ENCODE data around the gene SMIM8. TPM values are rescaled to one million over a fixed set of nuclear protein-coding genes. Genes with fewer than 3 reads are reported as not detected.

SMIM8 gene
- total and polyA plus RNA-seq, 10 of the 15 experiments (the other 5 are each of a cell fraction or from before 2014, with no cell fraction given): 6.2 to 45.8 (median 10.4) TPM

- Histone ChIP-seq H3K27me3 (replicated peaks in 1 of 2; ENCODE audit: control insufficient read depth in 2 of 2, insufficient read depth in 2 of 2, low read length in 1 of 2) (no peaks in the 10 kb centered on the region), H3K4me3 (no peak overlapping the region), H3K27ac (ENCODE audit: control insufficient read depth, insufficient read depth) (no peak overlapping the region), H2AFZ (ENCODE audit: control insufficient read depth, low read depth, low read length) (no peak overlapping the region), H3K4me2 (ENCODE audit: control insufficient read depth, insufficient read depth) (no peak overlapping the region), H3K9ac (ENCODE audit: control insufficient read depth, insufficient read depth, low read length) (no peak overlapping the region), H3K36me3 (ENCODE audit: control insufficient read depth in 2 of 2, insufficient read depth in 2 of 2, low read length in 1 of 2) (no peaks in the 10 kb centered on the region), H3K9me3 (replicated peaks; ENCODE audit: control insufficient read depth, insufficient read depth, low read length) (no peaks in the 10 kb centered on the region), H3K79me2 (ENCODE audit: control insufficient read depth, insufficient read depth, low read length) (no peaks in the 10 kb centered on the region), H3K4me1 (ENCODE audit: control insufficient read depth, insufficient read depth, low read length) (no peaks in the 10 kb centered on the region), H4K20me1 (ENCODE audit: control insufficient read depth, insufficient read depth) (no peaks in the 10 kb centered on the region)
- BruUV-seq (replicated peaks): no TSS peak
- no peak for ATAC-seq
- no peak for DNase-seq (ENCODE audit: low read depth, low spot score)
- TF ChIP-seq CHD2 (IDR thresholded peaks at IDR 0.05; ENCODE audit: borderline replicate concordance, low read depth, low read length) (no peak), NR2F1 (conservative IDR thresholded peaks at IDR 0.05) (no peak), NR2C1 (IDR thresholded peaks at IDR 0.05) (no peak), TCF3 (IDR thresholded peaks at IDR 0.05; ENCODE audit: borderline replicate concordance, insufficient read depth, low read depth, low read length) (no peak)
- no peak for FAIRE-seq
- ChIA-PET SMC1A (ENCODE audit: uncharacterized antibody, unreplicated experiment) (no interaction called here), POLR2A (no interaction called here), RAD21 (ENCODE audit: unreplicated experiment) (no interaction called here), CTCF (no interaction called here)
- in situ Hi-C loops (cut with MboI): no loop called here
- intact Hi-C loops (cut with micrococcal nuclease; ENCODE audit: unreplicated experiment): no loop called here
Measured at GRCh38 chr6:87350516-87350915, 28.1 kb downstream of the SMIM8 start.

GRCh38 chr6:87351583-87351982 lies 29.2 kb downstream of the SMIM8 start:
- in situ Hi-C loops (cut with MboI): no loop called here
- SMC1A ChIA-PET (ENCODE audit: uncharacterized antibody, unreplicated experiment): no interaction called here
- 90% methylated on average over 1 of the region's 1 CpG for WGBS (ENCODE audit: insufficient coverage, insufficient replicate concordance, low lambda C conversion rate, missing lambda C conversion rate)
- no peaks in the 10 kb centered on the region for H3K79me2 ChIP-seq (ENCODE audit: control insufficient read depth, insufficient read depth, low read length)
- H3K36me3 ChIP-seq (ENCODE audit: control insufficient read depth in 2 of 2, insufficient read depth in 2 of 2, low read length in 1 of 2): no peaks in the 10 kb centered on the region
- FAIRE-seq: no peak
- DNase-seq (ENCODE audit: low read depth, low spot score): no peak
- POLR2A ChIA-PET: interaction anchor here (0.6 kb wide), 1 partner anchor 290 kb away, joined by 9 read pairs; no protein-coding TSS in a partner anchor
- RAD21 ChIA-PET (ENCODE audit: unreplicated experiment): no interaction called here
- no peak overlapping the region for H3K27ac ChIP-seq (ENCODE audit: control insufficient read depth, insufficient read depth)
- no peaks in the 10 kb centered on the region for H3K4me1 ChIP-seq (ENCODE audit: control insufficient read depth, insufficient read depth, low read length)
- CTCF ChIA-PET: no interaction called here
- intact Hi-C loops (cut with micrococcal nuclease; ENCODE audit: unreplicated experiment): no loop called here
- no peak overlapping the region for H3K4me2 ChIP-seq (ENCODE audit: control insufficient read depth, insufficient read depth)
- no peaks in the 10 kb centered on the region for H3K9me3 ChIP-seq (replicated peaks; ENCODE audit: control insufficient read depth, insufficient read depth, low read length)
- H3K4me3 ChIP-seq: no peak overlapping the region
- ATAC-seq: no peak
- no peaks in the 10 kb centered on the region for H3K27me3 ChIP-seq (replicated peaks in 1 of 2; ENCODE audit: control insufficient read depth in 2 of 2, insufficient read depth in 2 of 2, low read length in 1 of 2)
- BruUV-seq (replicated peaks): no TSS peak
- H2AFZ ChIP-seq (ENCODE audit: control insufficient read depth, low read depth, low read length): no peak overlapping the region
- no peak overlapping the region for H3K9ac ChIP-seq (ENCODE audit: control insufficient read depth, insufficient read depth, low read length)
- no peaks in the 10 kb centered on the region for H4K20me1 ChIP-seq (ENCODE audit: control insufficient read depth, insufficient read depth)
- TF ChIP-seq CTCF (IDR thresholded peaks at IDR 0.05 in 2 of 3, conservative IDR thresholded peaks at IDR 0.05 in 1 of 3; ENCODE audit: control insufficient read depth in 2 of 3, extremely low read depth in 1 of 3, insufficient read depth in 1 of 3, low read depth in 3 of 3, low read length in 3 of 3): no peak
- TF ChIP-seq ZZZ3 (IDR thresholded peaks at IDR 0.05; ENCODE audit: control insufficient read depth, insufficient read length, low read depth): no peak
- TF ChIP-seq, protein P1, sequence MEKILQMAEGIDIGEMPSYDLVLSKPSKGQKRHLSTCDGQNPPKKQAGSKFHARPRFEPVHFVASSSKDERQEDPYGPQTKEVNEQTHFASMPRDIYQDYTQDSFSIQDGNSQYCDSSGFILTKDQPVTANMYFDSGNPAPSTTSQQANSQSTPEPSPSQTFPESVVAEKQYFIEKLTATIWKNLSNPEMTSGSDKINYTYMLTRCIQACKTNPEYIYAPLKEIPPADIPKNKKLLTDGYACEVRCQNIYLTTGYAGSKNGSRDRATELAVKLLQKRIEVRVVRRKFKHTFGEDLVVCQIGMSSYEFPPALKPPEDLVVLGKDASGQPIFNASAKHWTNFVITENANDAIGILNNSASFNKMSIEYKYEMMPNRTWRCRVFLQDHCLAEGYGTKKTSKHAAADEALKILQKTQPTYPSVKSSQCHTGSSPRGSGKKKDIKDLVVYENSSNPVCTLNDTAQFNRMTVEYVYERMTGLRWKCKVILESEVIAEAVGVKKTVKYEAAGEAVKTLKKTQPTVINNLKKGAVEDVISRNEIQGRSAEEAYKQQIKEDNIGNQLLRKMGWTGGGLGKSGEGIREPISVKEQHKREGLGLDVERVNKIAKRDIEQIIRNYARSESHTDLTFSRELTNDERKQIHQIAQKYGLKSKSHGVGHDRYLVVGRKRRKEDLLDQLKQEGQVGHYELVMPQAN (conservative IDR thresholded peaks at IDR 0.05): no peak
- no peak for TF ChIP-seq RB1 (IDR thresholded peaks at IDR 0.05; ENCODE audit: borderline replicate concordance)
- TF ChIP-seq MEF2B (IDR thresholded peaks at IDR 0.05; ENCODE audit: partially characterized antibody, poor library complexity, severe bottlenecking): no peak
- TF ChIP-seq, protein P2, sequence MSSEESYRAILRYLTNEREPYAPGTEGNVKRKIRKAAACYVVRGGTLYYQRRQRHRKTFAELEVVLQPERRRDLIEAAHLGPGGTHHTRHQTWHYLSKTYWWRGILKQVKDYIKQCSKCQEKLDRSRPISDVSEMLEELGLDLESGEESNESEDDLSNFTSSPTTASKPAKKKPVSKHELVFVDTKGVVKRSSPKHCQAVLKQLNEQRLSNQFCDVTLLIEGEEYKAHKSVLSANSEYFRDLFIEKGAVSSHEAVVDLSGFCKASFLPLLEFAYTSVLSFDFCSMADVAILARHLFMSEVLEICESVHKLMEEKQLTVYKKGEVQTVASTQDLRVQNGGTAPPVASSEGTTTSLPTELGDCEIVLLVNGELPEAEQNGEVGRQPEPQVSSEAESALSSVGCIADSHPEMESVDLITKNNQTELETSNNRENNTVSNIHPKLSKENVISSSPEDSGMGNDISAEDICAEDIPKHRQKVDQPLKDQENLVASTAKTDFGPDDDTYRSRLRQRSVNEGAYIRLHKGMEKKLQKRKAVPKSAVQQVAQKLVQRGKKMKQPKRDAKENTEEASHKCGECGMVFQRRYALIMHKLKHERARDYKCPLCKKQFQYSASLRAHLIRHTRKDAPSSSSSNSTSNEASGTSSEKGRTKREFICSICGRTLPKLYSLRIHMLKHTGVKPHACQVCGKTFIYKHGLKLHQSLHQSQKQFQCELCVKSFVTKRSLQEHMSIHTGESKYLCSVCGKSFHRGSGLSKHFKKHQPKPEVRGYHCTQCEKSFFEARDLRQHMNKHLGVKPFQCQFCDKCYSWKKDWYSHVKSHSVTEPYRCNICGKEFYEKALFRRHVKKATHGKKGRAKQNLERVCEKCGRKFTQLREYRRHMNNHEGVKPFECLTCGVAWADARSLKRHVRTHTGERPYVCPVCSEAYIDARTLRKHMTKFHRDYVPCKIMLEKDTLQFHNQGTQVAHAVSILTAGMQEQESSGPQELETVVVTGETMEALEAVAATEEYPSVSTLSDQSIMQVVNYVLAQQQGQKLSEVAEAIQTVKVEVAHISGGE (CRISPR knock-in tag; IDR thresholded peaks at IDR 0.05): no peak
- no peak for TF ChIP-seq EED (IDR thresholded peaks at IDR 0.05; ENCODE audit: low read depth)
- no peak for TF ChIP-seq IRF4 (IDR thresholded peaks at IDR 0.05; ENCODE audit: low read depth, low read length)

All from GM12878 (cell line).